ACHN (cell line): ENCODE measurements around the gene CHST4.
A peak's percentile ranks its signal among the peaks of the same experiment; 100 is the strongest.
"Not testable (repeated sequence)": the region's sequence is repeated elsewhere in the genome, so short reads cannot be mapped to it uniquely, and the experiment has no call there.

Source experiments
- DNase-seq: peaks from one replicate; pipeline ENCODE4 v3.0.0-alpha.2; 2015
- in situ Hi-C: cut with HindIII; loops from 2 replicates; pipeline ENCODE4 v1.10.0; 2017; ENCODE audit warnings: low sequenced_read_pairs, low pct_ligation_motif_present, low pct_unique_long_range_greater_than_20kb

Gene CHST4

GRCh38 chr16:71514476-71514875 lies 11.8 kb upstream of the CHST4 start:
- DNase-seq = no peak
- in situ Hi-C loops = no loop called here

DNA sequence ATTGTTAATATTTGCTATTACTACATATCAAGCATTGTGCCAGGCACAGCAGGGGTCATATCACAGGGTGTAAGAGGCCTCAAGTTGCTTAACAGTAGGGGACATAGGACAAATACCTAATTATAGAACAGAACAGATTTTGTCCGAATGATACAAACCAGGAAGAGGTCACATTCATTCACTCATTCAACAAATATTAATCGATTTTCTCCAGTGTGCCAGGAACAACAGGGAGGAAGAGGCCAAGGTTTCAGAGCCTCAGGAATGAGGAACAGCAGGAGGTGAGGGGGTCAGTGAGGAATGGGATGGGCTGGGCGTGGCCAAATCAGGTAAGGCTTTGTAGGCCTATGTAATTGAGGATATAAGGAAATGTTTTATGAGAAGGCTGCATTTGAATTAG lies 11.2 kb upstream of the CHST4 start:
- DNase-seq = no peak
- in situ Hi-C loops = no loop called here

GRCh38 chr16:71520550-71520949 lies 5.7 kb upstream of the CHST4 start:
- in situ Hi-C loops = no loop called here
- DNase-seq = no peak

- no peak for DNase-seq
- in situ Hi-C loops = no loop called here
Measured at GRCh38 chr16:71524566-71525553, 1.4 kb upstream of the CHST4 start.

- no peak for DNase-seq
- in situ Hi-C loops = no loop called here
Measured at GRCh38 chr16:71528257-71528656, 2.0 kb downstream of the CHST4 start.

GRCh38 chr16:71528863-71529262 lies 2.6 kb downstream of the CHST4 start:
- DNase-seq = no peak
- in situ Hi-C loops = no loop called here

GRCh38 chr16:71532366-71532765 lies 6.1 kb downstream of the CHST4 start:
- in situ Hi-C loops = no loop called here
- no peak for DNase-seq

DNA sequence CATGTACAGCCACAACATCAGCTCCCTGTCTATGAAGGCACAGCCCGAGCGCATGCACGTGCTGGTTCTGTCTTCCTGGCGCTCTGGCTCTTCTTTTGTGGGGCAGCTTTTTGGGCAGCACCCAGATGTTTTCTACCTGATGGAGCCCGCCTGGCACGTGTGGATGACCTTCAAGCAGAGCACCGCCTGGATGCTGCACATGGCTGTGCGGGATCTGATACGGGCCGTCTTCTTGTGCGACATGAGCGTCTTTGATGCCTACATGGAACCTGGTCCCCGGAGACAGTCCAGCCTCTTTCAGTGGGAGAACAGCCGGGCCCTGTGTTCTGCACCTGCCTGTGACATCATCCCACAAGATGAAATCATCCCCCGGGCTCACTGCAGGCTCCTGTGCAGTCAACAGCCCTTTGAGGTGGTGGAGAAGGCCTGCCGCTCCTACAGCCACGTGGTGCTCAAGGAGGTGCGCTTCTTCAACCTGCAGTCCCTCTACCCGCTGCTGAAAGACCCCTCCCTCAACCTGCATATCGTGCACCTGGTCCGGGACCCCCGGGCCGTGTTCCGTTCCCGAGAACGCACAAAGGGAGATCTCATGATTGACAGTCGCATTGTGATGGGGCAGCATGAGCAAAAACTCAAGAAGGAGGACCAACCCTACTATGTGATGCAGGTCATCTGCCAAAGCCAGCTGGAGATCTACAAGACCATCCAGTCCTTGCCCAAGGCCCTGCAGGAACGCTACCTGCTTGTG lies 10.7 kb downstream of the CHST4 start:
- in situ Hi-C loops = no loop called here
- no peak for DNase-seq

DNA sequence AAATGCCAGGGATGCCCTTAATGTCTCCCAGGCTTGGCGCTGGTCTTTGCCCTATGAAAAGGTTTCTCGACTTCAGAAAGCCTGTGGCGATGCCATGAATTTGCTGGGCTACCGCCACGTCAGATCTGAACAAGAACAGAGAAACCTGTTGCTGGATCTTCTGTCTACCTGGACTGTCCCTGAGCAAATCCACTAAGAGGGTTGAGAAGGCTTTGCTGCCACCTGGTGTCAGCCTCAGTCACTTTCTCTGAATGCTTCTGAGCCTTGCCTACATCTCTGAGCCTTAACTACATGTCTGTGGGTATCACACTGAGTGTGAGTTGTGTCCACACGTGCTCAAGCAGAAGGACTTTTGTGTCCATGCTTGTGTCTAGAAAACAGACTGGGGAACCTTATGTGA lies 11.4 kb downstream of the CHST4 start:
- DNase-seq = peak; percentile 59

DNA sequence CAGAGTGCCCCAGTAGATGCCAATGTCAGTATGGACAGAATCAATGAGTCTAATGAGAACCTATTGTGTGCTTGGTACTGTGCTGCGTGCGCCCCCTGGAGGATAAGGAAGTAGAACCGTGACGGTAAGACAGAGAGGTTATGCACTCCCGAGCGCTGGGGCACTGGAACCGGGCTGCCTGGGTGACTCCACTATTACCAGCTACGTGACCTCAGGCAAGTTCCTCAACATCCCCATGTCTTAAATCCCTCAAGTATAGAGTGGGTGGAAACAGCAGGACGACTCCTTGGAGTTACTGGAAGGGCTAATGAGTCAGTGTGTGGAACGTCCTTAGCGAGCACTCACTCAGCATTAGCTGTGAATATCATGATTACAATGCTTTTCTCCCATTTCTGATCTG lies 16.2 kb downstream of the CHST4 start:
- in situ Hi-C loops = no loop called here
- DNase-seq = no peak

More for the DNA sequence above, 11.4 kb downstream of the CHST4 start:
- in situ Hi-C loops = no loop called here

DNA sequence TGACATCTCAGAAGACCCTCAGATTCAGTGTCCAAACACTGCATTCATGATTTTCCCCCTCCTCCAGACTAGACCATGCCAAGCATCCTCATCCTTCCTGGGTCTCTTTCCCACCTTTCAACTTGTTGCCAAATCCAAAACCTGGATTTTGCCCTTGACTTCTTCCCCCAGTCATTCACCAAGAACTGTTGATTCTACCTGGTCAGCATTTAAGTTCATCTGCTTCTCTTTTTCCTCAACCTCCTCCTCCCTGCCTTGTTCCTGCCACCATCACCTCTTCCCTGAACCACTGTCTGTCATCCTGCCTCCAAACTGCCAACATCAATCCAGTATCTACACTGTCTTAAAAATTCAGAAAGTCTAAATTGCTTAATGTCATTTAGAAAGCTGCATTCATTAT lies 20.9 kb downstream of the CHST4 start:
- DNase-seq = no peak
- in situ Hi-C loops = no loop called here

- DNase-seq = peak; percentile 15
- in situ Hi-C loops = no loop called here
Measured at GRCh38 chr16:71552698-71553503, 26.7 kb downstream of the CHST4 start.

DNA sequence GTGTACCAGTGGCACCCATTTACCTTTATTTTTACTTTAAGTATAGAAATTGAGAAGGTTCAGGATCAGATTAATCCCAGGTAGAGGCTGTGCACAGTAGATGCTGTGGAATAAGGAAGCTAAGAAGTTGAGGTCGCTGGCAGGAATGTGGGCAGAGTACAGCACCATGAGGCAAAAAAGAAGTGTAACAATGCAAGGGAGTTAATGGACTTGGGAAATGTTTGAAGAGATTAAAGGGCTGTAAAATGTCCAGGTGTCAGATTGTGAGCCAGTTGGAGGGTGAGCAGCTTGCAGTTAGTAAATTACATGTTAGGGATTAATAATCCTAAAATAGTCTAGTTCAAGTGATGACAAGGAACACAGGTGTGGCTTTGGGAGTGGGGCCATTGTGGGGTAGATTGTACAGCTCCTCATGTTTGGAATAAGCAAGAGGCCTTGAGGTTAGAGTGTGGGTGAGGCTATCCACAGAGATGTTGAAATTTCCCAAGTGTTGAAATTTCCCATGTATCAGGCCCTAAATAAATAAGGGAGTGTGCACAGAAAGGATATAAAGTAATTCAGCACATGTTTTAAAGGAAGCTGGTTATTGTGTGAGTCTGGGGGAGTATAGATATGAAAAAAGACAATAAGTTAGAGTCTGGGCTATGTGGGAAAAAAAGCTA lies 29.1 kb downstream of the CHST4 start:
- DNase-seq = no peak

GRCh38 chr16:71557299-71557698 lies 31.1 kb downstream of the CHST4 start:
- no peak for DNase-seq
- in situ Hi-C loops = no loop called here

More for the DNA sequence above, 29.1 kb downstream of the CHST4 start:
- in situ Hi-C loops = no loop called here

- in situ Hi-C loops = no loop called here
- no peak for DNase-seq
Measured at GRCh38 chr16:71557954-71558582, 31.8 kb downstream of the CHST4 start.

- DNase-seq = no peak
- in situ Hi-C loops = no loop called here
Measured at GRCh38 chr16:71559855-71560254, 33.6 kb downstream of the CHST4 start.

GRCh38 chr16:71561886-71562285 lies 35.7 kb downstream of the CHST4 start:
- in situ Hi-C loops, DNase-seq: not testable (repeated sequence)

DNA sequence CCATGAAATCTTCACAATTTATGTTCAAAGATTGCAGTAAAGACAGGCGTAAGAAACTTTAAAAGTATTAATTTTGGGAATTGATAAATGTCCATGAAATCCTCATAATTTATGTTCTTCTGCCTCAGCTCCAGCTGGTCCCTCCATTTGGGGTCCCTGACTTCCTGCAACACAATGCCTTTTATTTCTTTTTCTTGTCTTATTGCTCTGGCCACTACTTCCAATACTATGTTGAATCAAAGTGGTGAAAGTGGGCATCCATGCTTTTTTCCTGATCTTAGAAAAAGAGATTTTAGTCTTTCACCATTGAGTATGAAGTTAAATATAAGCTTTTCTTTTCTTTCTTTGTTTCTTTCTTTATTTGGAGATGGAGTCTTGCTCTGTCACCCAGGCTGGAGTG lies 36.3 kb downstream of the CHST4 start:
- in situ Hi-C loops = no loop called here
- no peak for DNase-seq
